KOPT-K1 (cell line): ENCODE results near the gene OR2M5.

Experiments
- H3K27ac ChIP-seq: fragments of 200-600 bp; sonication (generic); 2 replicates; pipeline ENCODE4 v1.5.1; 2016; ENCODE audit warnings: antibody characterized with exemption, mild to moderate bottlenecking, low read depth, low read length; ENCODE audit not compliant: poor library complexity, severe bottlenecking
- H3K36me3 ChIP-seq: fragments of 200-600 bp; sonication (generic); 2 replicates; pipeline ENCODE4 v1.5.1; 2017; ENCODE audit warnings: antibody characterized with exemption, mild to moderate bottlenecking, low read length, moderate library complexity; ENCODE audit not compliant: insufficient read depth
- H3K9me3 ChIP-seq: fragments of 200-600 bp; sonication (generic); 2 replicates; pipeline ENCODE4 v1.5.1; 2017; ENCODE audit warnings: antibody characterized with exemption, low read length, mild to moderate bottlenecking; ENCODE audit not compliant: insufficient read depth, poor library complexity, severe bottlenecking

Gene OR2M5, protein sequence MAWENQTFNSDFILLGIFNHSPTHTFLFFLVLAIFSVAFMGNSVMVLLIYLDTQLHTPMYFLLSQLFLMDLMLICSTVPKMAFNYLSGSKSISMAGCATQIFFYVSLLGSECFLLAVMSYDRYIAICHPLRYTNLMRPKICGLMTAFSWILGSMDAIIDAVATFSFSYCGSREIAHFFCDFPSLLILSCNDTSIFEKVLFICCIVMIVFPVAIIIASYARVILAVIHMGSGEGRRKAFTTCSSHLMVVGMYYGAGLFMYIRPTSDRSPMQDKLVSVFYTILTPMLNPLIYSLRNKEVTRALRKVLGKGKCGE

DNA sequence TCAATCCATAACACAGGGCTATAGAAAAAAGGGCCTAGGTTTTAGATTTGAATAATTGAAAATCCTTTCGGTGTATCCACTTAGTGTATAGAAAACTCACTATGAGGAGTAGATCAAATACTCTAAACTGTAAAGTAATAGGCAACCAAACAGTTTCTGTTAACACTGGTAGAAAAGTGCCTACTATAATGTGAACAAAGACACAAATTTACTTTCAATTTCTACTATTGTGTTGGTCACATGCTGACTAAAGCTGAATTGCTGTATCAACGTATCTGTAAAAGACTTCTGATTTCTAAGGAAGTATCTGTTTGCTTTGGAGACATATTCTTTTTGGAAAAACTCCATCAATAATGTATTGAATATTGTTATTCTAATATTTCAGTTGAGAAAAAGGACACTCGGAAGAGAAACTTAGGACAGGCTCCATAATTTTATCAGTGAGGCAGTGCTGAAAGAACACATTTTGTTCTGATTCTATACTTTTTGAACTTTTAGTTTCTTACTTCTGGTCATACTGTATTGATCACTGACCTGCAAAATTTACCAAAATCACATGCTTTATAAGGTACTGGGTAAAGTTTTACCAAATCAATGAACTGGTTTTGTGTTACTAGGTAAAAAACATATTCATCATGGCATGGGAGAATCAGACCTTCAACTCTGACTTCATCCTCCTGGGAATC, at the start of gene OR2M5:
OR2M5 (plus strand) TSS at position 636 of the 686 bp plus-strand sequence; CDS start at position 636, 0 bp downstream.
- Histone ChIP-seq H3K9me3 (no peaks in the 10 kb centered on the region), H3K36me3 (no peaks in the 10 kb centered on the region), H3K27ac (no peak within 1 kb of the TSS)

DNA sequence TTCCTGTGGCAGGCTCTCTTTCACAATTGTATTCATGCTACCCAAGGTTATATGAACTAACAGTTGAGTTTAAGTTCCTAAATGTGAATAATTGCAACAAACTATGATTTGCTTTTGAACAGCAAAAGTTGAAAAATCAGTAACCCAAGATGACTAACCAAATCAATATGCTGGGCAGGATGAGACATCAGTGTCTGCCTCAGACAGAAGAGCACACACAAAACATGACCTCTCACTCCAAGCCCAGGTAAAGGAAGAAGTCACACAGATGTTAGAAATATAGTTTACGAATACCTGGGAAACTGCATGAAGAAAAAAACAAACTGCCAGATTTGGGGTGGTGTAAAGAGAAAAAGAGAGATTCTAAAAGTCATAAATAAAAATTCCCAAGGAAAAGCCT, 46.4 kb upstream of the OR2M5 start:
- Histone ChIP-seq H3K27ac (no peak overlapping the region), H3K9me3 (no peaks in the 10 kb centered on the region), H3K36me3 (no peaks in the 10 kb centered on the region)

DNA sequence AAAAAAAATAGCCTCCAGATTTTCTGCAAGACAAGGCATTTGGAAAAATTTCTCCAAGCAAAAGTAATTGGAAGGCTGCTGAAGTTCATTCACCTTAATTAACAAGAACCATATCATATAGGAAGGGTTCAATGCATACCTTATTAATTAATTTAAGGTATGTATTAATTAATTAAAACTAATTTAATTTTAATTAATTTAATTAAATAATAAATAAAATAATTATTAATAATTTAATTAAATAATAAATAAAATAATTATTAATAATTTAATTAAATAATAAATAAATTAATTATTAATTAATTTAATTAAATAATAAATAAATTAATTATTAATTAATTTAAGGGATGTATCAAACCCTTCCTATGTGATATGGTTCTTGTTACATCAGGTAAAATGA, 42.1 kb upstream of the OR2M5 start:
- H3K36me3 ChIP-seq = no peaks in the 10 kb centered on the region
- H3K9me3 ChIP-seq = no peaks in the 10 kb centered on the region

DNA sequence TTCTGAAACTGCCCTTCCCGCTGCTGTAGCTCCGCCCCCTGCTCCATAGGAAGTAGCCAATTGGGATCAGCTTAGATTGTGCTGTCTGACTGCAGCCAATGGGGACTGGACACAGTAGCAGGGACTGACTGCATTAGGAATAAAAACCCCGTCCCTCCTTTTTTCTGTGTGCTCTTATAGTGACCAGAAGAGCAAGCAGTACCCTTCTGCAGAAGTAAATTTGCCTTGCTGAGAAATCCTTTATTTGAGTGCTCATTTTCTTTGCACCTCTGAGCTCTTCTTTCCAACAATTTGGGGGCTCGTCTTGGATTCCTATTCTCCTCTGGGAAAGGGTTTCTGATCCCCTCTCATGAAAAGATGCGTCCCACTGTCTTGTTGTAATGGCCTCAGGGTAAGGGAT, 33.8 kb upstream of the OR2M5 start:
- Histone ChIP-seq H3K36me3 (no peaks in the 10 kb centered on the region), H3K27ac (no peak overlapping the region), H3K9me3 (peaks cover 16% of the 10 kb centered on the region)

More for the DNA sequence above, 42.1 kb upstream of the OR2M5 start:
- H3K27ac ChIP-seq = no peak overlapping the region

DNA sequence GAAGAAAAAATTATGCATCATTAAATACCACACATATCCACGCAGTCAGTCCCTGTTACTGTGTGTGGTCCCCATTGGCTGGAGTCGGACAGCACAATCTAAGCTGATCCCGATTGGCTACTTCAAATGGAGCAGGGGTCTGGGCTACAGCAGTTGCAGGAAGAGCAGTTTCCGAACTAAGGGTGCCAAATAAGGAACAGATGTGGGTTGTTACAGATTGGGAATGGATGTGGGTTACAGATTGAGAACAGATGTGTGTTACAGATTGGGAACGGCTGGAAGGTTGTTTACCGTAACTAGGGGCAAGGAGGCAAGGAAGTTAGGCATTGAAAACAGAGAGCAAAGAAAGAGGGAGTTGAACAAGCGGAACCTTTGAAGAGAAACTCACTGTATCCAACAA, 30.1 kb upstream of the OR2M5 start:
- no peaks in the 10 kb centered on the region for H3K36me3 ChIP-seq
- peaks cover 16% of the 10 kb centered on the region for H3K9me3 ChIP-seq
- no peak overlapping the region for H3K27ac ChIP-seq

DNA sequence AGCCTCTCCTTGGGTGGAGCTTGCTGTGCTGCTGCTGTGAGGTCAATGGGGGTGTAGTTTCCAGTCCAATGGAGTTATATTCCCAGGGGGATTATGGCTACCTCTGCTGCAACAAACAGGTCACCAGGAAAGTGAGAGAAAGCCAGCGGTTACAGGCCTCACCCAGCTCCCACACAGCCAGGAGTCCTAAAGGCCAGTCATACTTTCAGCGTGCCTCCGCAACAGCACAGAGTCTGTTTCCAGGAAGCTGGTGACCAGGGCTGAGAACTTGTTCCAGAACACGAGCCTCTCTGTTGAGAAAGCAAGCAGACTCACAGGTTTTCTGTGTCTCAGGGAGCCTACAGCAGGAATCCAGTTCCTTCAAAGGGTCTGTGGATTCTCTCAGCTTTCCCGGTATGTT, 17.3 kb upstream of the OR2M5 start:
- Histone ChIP-seq H3K36me3 (no peaks in the 10 kb centered on the region), H3K27ac (no peak overlapping the region), H3K9me3 (peaks cover 9% of the 10 kb centered on the region)

DNA sequence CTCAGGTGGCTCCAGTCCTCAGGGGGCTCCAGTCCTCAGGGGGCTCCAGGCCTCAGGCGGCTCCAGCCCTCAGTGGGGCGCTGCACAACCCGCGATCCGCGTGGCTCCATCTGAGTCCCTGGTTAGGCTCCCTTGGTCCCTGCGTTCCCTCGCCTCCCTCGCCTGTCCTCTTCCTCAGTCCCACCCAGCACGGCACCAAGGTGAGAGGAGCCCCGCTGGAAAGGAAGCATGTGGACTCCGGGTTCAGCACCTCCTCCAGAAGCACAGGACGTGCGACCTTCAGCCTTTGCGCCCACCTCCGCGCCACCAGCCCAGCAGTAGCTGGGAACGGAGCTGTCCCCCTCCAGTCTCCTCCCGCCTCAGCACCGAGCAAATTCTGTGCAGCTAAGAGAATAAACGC, 8.1 kb upstream of the OR2M5 start:
- no peak overlapping the region for H3K27ac ChIP-seq
- no peaks in the 10 kb centered on the region for H3K9me3 ChIP-seq
- no peaks in the 10 kb centered on the region for H3K36me3 ChIP-seq

DNA sequence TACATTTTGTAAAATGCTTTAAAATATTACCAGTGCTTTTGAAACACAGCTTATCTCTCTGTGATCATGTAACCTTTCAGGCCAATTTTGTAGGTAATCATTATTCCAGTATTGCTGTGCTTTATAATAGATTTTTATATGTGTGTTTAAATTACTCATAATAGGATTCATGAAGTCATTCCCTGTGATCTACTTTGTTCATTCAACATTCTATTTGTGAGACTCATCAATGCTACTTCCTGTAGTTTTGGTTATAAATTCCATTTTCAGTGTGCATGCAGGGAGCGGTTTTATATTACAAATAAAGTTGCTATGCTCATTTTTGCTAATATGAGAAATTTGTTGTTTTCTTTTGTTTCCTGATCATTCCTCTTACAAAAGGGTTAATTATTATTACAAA, 4.1 kb upstream of the OR2M5 start:
- no peak overlapping the region for H3K27ac ChIP-seq
- H3K36me3 ChIP-seq = no peaks in the 10 kb centered on the region
- H3K9me3 ChIP-seq = no peaks in the 10 kb centered on the region

DNA sequence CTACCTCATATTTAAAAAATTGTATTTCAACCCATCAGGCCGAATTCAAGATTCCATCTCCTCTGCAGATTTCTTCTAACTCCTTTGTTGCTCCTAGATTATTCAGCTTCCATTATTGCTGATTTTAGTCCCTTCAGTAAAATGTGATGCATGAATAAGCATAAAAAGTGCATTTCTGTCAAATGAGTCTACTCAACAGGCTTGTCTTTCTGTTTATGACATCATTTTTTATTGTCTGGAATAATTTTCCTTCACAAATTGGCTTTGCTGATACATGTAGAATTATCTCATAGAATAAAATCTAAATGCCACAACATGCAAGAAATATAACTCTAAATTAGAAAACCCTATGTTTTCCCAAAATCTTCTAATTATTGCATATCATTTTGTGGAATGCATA, 1.6 kb upstream of the OR2M5 start:
- Histone ChIP-seq H3K9me3 (no peaks in the 10 kb centered on the region), H3K27ac (no peak overlapping the region), H3K36me3 (no peaks in the 10 kb centered on the region)

DNA sequence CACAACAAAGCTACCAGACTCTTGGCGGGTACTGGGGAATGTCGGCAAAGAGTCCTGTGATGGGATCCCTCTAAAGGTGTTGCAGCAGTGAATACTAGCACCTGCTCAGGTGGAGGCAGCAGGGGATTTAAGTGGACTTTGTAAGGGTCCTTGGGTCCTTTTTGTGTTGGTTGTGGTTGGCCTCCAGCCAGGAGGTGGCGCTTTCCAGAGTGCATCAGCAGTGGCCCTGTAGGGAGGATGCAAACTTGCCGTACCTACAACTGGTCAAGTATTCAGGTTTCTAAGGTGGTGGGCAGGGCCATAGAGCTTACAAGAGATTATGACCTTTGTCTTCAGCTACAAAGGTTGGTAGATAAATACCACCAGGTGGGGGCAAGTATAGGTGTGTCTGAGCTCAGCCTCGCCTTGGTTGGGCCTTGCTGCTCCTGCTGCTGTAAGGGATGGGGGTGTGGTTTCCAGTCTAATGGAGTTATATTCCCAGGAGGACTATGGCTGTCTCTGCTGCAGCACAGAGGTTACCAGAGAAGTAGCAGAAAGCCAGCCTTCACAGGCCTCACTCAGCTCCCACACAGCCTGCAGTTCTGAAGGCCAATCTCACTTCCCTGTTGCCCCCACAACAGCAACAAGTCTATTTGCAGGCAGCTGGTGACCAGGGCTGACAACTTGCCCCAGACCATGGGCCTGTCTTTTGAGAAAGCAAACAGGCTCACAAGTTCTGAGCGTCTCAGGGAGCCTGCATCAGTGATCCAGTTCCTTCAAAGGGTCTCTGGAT, 7.3 kb downstream of the OR2M5 start:
- no peak overlapping the region for H3K27ac ChIP-seq
- H3K9me3 ChIP-seq = no peaks in the 10 kb centered on the region
- H3K36me3 ChIP-seq = no peaks in the 10 kb centered on the region

DNA sequence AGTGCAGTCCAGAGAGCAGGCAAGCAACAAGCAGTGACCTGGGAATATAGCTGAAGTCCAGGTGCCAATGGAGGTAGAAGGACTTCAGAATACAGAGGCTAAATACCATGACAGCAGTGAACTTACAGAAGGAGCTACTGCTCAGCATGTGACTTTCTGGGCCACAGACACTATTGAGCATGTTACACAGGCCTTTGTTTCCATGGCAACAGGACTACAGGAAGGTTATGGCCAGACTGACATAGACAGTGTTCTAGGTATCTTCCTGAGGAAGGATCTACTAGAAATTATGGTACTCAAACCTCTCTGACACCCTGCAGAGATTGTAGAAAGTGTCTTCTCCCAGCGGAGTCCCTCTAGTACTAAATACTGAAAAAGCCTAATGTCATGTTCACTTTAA, 11.0 kb downstream of the OR2M5 start:
- H3K9me3 ChIP-seq = no peaks in the 10 kb centered on the region
- no peaks in the 10 kb centered on the region for H3K36me3 ChIP-seq
- H3K27ac ChIP-seq = no peak overlapping the region

DNA sequence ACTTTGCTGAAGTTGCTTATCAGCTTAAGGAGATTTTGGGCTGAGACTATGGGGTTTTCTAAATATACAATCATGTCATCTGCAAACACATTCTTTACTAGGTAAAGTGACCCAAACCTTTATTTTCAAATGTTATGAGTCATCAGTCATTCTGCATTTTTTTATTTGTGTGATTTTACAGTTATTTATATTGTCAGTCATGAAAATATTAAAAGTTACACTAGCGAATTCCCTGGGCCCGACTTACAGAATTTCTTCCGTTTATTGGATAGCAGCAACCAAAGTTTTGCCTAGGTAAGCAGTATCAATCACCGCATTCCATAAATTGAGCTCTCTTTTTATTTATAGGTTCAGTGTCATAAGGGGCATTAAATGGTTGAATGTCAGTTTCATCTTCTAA, 13.8 kb downstream of the OR2M5 start:
- Histone ChIP-seq H3K36me3 (no peaks in the 10 kb centered on the region), H3K27ac (no peak overlapping the region), H3K9me3 (no peaks in the 10 kb centered on the region)

DNA sequence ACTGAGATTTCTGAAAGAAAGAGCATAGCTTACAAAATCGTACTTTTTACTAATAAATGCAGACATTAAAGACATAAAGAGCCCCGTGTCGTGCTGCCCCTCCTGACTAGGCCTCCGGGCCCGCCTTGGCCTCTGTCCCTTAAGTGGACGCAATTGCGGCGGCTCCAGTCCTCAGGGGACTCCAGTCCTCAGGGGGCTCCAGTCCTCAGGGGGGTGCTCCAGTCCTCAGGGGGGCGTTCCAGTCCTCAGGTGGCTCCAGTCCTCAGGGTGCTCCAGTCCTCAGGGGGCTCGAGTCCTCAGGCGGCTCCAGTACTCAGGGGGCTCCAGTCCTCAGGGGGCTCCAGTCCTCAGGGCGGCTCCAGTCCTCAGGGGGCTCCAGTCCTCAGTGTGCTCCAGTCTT, 19.1 kb downstream of the OR2M5 start:
- no peak overlapping the region for H3K27ac ChIP-seq
- H3K9me3 ChIP-seq = no peaks in the 10 kb centered on the region
- H3K36me3 ChIP-seq = no peaks in the 10 kb centered on the region

DNA sequence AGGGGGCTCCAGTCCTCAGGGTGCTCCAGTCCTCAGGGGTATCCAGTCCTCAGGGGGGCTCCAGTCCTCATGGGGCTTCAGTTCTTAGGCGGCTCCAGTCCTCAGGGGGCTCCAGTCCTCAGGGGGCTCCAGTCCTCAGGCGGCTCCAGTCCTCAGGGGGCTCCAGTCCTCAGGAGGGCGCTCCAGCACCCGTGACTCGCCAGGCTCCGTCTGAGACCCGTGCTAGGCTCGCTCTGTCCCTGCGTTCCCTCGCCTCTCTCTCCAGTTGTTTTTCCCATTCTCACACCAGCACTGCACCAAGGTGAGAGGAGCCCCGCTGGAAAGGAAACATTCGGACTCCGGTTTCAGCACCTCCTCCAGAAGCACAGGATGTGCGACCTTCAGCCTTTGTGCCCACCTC, 20.2 kb downstream of the OR2M5 start:
- Histone ChIP-seq H3K36me3 (no peaks in the 10 kb centered on the region), H3K9me3 (no peaks in the 10 kb centered on the region), H3K27ac (no peak overlapping the region)

DNA sequence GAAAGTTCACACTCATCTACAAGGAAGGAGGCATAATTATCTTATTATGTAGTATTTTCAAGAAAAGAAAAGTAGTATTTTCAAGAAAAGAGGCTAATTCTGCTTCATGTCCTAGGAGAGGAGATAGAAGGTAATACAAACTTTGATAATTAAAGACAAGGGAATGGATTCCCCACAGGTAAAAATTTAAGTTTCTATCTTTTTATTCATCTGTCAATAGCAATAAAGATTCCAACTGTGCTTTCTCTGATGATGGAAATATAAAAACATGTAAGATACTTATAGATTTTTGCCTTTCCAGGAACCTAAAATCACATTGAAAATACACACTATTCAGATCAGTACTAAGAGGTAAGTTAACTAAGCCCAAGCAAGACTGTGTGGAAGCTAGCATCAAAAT, 29.6 kb downstream of the OR2M5 start, which contains the start of gene OR2M2:
OR2M2 (plus strand) TSS at position 301 of the 400 bp plus-strand sequence. CDS start 5,165 bp downstream, outside the sequence.
- H3K27ac ChIP-seq = no peak within 1 kb of the TSS
- H3K9me3 ChIP-seq = no peaks in the 10 kb centered on the region
- H3K36me3 ChIP-seq = no peaks in the 10 kb centered on the region
